ENCODE results near the gene CACNA1D.
A peak's percentile ranks its signal among the peaks of the same experiment; 100 is the strongest.
"Not testable (repeated sequence)": the region's sequence is repeated elsewhere in the genome, so short reads cannot be mapped to it uniquely, and the experiment has no call there.

CACNA1D gene

DNA sequence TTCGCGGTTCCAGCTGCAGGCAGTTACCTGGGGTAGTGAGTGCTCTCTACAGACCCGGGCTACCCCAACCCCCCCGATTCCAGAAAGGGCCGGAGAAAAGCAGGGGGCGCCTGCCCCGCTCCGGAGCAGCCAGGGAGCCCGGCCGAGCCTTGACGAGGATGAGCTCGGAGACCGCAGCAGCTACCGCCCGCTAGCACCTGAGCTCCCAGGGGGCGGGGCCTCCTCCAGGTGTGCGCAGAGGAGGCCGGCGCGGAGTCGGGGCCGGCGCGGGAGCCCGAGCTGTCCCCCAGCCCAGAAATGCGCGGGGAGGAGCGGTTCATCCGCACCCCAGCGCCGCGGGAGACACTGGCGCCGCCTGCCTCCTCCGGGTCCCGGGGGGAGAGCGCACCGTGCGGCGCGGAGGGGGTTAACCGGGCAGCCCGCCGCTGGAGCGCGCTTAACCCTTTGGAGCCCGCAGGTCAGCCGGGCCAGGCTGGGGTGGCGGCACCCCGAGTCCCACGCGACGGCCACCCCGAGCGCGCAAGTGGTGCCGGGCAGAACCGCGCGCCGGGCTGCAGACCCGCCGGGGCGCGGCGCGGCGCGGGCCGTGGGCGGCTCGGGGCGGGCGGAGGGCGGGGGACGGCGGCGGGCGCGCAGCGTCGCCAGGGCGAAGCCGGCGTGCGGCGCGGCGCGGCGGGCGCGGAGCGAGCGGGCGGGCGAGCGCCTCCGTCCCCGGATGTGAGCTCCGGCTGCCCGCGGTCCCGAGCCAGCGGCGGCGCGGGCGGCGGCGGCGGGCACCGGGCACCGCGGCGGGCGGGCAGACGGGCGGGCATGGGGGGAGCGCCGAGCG is at the start of gene CACNA1D:
CACNA1D (plus strand) TSS at position 649 of the 829 bp plus-strand sequence. CDS start 556 bp downstream, outside the sequence.
- no peak for DNase-seq

DNA sequence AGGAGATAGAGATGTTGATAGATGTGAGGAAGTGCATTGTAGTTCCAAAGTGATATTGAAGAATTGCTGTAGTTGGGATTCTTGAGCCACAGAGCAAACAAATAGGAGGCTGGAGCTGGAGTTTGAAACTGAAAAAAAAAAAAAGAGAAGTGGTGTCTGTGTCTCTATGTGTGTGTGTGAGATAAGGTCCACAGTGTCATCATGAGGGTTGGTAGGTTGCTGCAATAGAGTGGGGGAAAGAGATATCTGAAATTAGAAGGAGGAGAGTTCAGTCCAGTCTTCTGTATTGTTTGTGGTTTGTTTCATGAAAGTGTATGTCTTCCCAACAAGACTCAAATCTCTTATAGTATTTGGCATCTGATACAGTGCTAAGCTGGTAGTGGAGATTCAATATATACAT is 37.3 kb upstream of the CACNA1D start:
- peak; percentile 79 for DNase-seq

GRCh38 chr3:53460326-53460725 is 34.1 kb upstream of the CACNA1D start:
- no peak for DNase-seq

DNA sequence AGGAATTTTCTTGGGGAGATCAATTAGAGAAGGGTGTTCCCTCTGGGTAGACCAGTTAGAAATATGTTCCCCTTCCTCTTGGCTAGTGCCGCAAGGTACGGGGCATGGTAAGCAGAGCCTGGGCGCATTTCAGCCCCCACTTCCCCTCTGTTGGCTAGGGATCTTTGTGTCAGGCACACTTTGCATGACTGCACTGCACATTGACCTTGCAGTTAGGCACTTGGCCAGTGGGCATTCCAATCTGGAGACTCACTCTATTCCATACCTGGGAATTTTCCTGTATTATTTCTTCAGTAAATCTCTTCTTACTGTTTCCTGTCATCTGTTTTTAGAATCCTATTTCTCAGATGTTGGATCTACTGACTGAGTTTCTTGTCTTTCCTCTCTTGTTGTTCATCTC is 30.0 kb upstream of the CACNA1D start:
- DNase-seq: no peak

GRCh38 chr3:53469758-53470157 is 24.7 kb upstream of the CACNA1D start:
- DNase-seq: not testable (repeated sequence)

DNA sequence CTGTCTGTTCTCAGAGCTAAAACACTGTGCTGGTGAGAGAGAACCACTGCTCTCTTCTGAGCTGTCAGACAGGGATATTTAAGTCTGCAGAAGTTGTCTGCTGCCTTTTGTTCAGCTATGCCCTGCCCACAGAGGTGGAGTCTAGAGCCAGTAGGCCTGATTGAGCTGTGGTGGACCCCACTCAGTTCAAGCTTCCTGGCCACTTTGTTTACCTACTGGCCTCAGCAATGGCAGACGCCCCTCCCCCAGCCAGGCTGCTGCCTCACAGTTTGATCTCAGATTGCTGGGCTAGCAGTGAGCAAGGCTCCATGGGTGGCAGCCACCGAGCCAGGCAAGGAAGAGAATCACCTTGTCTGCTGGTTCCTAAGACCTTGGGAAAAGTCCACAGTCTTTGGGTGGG is 21.0 kb upstream of the CACNA1D start:
- DNase-seq: no peak

DNA sequence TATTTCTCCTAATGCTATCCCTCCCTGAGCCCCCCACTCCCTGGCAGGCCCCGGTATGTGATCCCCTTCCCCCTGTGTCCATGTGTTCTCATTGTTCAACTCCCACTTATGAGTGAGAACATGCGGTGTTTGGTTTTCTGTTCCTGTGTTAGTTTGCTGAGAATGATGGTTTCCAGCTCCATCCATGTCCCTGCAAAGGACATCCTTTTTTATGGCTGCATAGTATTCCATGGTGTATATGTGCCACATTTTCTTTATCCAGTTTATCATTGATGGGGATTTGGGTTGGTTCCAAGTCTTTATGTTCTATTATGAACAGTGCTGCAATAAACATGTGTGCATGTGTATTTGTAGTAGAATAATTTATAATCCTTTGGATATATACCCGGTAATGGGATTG is 18.0 kb upstream of the CACNA1D start:
- DNase-seq: not testable (repeated sequence)

DNA sequence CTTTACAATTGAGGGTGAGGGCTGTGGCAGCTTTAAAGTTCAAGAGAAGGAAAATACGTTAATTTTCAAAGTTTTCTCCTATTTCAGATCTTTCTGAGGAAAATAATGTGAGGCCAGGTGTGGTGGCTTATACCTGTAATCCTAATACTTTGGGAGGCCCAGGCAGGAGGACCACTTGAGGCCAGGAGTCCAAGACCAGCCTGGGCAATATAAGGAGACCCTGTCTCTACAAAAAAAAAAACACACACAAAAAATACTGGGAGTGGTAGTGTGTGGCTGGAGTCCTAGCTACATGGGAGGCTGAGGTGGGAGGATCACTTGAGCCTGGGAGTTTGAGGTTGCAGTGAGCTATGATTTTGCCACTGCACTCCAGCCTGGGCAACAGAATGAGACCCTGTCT is 16.7 kb upstream of the CACNA1D start:
- DNase-seq: not testable (repeated sequence)

DNA sequence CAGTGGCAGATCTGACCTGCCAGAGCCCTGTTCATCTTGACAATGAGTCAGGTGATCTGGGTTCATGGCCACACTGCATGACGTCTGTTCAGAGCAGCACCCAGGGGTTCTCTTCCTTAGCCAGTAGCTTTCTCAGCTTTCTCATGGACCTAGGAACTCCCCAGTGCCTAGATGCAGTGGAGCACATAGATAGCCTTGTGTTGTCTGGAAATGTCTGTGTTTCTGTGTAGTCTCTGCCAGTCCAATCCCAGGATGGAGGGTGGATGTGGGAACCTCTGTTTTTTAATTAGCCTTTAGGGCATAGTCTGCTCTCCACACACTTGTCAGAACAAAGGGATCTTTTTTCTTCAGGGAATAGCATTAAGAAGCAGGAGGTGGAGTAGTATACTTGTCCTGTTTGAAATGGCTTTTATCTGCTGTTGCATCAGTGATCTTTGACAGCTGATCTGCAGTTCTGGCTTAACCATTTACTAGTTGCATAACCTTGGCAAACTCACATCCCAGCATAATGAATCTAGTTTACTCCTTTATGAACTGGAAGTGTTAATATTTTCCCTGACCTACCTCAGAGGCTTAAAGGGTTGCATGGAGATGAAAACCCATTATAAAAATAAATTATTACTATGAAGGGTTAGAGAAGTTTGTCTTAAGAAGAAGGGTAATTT is 16.1 kb upstream of the CACNA1D start:
- DNase-seq: no peak

DNA sequence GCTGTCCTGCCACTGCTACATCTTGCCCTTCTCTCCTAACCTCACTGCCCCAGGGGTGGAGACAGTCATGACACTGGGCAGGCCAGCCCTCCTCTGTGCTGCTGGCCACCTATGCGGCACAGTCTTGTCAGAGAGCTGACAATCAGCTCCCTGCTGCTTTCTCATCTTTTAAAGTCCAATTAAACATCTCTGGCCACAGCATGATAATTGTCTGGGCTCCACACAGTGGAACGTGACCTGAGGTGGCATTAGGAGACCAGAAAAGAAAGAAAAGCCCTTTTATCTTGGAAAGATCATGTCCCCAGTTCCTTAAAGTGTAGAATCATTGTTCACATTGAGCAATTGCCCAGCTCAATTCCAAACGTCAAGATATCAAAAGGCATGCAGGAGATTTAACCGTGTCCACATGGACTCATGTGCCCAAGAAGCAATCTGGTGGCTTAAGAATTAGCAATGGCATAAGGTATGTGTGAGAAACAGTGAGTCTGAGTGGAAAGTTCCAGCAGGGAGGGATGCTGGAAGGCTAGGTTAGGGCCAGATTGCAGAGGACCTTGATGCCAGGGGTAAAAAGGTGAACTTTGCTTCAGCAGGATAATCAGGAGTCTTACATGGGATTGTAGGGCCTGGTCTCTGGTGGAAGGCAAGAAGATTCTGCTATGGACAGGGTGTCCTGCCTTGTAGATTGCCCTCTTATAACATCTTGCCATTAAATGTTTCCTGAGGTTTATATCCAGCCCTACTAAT is 15.3 kb upstream of the CACNA1D start:
- DNase-seq: no peak

DNA sequence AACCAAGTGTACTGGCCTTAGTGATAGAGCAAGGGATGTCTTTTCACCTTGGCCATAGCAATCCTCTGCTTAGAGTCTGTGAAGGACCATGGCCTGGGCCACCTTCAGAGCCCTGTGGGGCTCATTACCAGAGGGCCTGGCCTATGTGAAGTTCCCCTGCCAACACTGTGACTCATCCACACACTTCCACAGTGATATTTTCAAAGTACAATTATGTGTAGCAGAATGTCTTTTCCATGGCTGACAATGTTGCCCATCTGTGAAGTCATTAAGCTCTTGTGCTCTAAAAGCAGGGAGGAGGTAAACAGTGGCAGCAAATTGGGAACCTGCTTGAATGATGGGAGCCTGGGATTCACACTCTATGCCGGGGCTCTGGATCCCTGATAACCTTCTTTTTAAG is 12.2 kb upstream of the CACNA1D start:
- no peak for DNase-seq

GRCh38 chr3:53483821-53484220 is 10.6 kb upstream of the CACNA1D start:
- no peak for DNase-seq

GRCh38 chr3:53484984-53485383 is 9.4 kb upstream of the CACNA1D start:
- DNase-seq: no peak

DNA sequence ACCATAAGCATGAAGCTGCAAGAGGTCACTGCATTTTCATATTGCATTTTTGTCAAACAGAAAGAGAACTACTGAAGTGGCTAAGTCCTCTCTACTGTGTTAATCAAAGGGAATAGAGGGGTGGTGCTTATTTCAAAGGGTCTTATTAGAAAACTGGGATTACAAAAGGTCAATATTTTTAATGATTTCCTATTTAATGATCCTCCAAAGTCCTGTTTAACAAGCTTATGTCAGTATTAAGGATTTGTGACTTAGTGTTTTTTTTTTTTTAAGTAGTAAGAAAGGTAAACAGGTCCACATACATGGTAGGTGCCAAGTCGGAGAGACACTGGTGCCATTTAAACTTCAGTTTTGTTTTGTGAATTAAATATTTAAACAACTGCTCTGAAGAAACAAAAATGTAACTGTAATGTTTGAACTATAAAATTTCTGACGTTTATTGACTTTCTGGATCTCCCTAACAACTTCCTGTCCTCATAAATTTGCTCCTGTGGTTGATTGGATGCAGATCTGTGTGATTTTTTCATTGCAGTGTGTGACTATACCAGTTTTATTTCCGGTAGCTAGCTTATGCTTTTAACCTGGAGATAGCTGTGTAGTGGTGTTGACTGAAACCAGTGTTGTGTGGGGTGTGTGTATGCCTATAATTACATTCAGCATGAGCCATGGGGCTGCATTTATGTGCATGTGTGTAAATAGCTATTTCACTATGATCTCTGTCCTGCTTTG is 8.6 kb upstream of the CACNA1D start:
- no peak for DNase-seq

DNA sequence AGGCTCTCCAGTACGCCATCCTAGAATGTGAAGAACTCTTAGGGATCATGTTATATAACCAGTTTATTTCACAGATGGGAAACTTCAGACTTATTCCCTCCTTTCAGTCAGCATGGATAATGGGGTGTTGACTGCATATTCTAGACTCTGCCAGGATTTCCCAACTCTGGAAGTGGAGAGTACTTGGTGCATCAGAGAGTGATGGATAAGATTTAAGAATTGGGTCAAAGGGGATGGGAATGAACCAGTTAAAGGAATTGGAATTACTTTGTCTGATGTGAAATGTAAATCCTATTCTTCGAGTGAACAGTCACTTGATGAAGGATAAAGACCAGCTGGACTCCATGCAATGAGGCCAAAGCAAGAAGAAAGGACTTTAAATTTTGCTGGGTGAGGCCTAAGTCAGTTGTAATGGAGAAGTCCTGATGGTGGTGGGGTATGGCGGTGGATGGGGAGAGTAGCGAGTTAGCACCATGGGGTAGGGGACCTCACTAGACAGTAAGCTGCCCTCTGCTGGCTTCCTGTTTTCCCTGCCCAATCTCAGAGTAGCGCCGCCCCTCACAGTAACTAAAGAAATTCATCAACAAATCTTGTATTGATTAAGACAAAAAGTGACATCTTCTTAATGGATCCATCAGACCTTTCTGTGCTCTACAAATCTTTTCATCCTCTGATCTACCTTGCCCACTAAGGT is 7.3 kb upstream of the CACNA1D start:
- DNase-seq: no peak

GRCh38 chr3:53489386-53489785 is 5.0 kb upstream of the CACNA1D start:
- no peak for DNase-seq

GRCh38 chr3:53489787-53490458 is 4.5 kb upstream of the CACNA1D start:
- no peak for DNase-seq

GRCh38 chr3:53490459-53490968 is 3.9 kb upstream of the CACNA1D start:
- no peak for DNase-seq

GRCh38 chr3:53491276-53491675 is 3.1 kb upstream of the CACNA1D start:
- DNase-seq: no peak

- DNase-seq: no peak
Observed at GRCh38 chr3:53493595-53493962, 832 bp upstream of the CACNA1D start.

DNA sequence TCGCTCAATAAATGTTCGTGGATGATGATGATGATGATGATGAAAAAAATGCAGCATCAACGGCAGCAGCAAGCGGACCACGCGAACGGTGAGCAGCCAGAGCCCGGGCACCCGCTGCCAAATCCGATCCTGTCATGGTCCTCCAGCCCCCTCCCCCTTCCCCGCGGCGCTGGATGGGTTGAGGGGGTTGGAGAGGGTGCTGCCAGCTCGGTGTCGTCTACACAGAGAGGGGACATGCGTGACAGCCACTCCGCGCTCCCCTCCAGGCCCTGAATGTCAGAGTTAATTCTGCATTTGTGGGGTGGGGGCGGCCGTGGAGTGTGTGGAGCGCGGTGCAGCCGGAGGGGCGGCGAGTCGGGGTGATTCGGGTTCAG is 722 bp downstream of the CACNA1D start:
- DNase-seq: no peak

All from SIG-M5 (cell line).